Medulla oblongata (tissue), 1 donor: Measurements from ENCODE around the gene PTPRM.
"Not testable (repeated sequence)": the region's sequence is repeated elsewhere in the genome, so short reads cannot be mapped to it uniquely, and the experiment has no call there.

ENCODE experiments used
- DNase-seq: peaks from one replicate; pipeline ENCODE4 v3.0.0-alpha.2; 2015; ENCODE audit errors: extremely low spot score

The PTPRM gene

GRCh38 chr18:7941533-7941932 is 374.4 kb downstream of the PTPRM start:
- peak; percentile 4 for DNase-seq

GRCh38 chr18:7945882-7946281 is 378.8 kb downstream of the PTPRM start:
- DNase-seq: no peak

GRCh38 chr18:7946734-7947377 is 379.7 kb downstream of the PTPRM start:
- DNase-seq: peak; percentile 47

GRCh38 chr18:7950380-7951136 is 383.4 kb downstream of the PTPRM start:
- no peak for DNase-seq

GRCh38 chr18:7953095-7953958 is 386.2 kb downstream of the PTPRM start:
- DNase-seq: no peak

GRCh38 chr18:7954238-7954637 is 387.1 kb downstream of the PTPRM start:
- no peak for DNase-seq

GRCh38 chr18:7955175-7955574 is 388.1 kb downstream of the PTPRM start:
- DNase-seq: no peak

GRCh38 chr18:7957297-7957696 is 390.2 kb downstream of the PTPRM start:
- no peak for DNase-seq

GRCh38 chr18:7958081-7958896 is 391.2 kb downstream of the PTPRM start:
- DNase-seq: no peak

- DNase-seq: no peak
Measured at GRCh38 chr18:7958897-7959146, 391.7 kb downstream of the PTPRM start.

GRCh38 chr18:7966682-7967081 is 399.6 kb downstream of the PTPRM start:
- DNase-seq: not testable (repeated sequence)

- DNase-seq: no peak
Measured at GRCh38 chr18:7974200-7974874, 407.2 kb downstream of the PTPRM start.

GRCh38 chr18:7977897-7978296 is 410.8 kb downstream of the PTPRM start:
- no peak for DNase-seq

- no peak for DNase-seq
Measured at GRCh38 chr18:7978834-7979233, 411.7 kb downstream of the PTPRM start.

GRCh38 chr18:7979714-7980113 is 412.6 kb downstream of the PTPRM start:
- DNase-seq: no peak

- DNase-seq: no peak
Measured at GRCh38 chr18:7980136-7980535, 413.0 kb downstream of the PTPRM start.

- DNase-seq: no peak
Measured at GRCh38 chr18:7980656-7981055, 413.5 kb downstream of the PTPRM start.

GRCh38 chr18:7982216-7982615 is 415.1 kb downstream of the PTPRM start:
- DNase-seq: no peak

- DNase-seq: no peak
Measured at GRCh38 chr18:7987284-7987976, 420.3 kb downstream of the PTPRM start.

- no peak for DNase-seq
Measured at GRCh38 chr18:7990670-7991069, 423.6 kb downstream of the PTPRM start.
